ENCODE data around the gene KCNT1.

The KCNT1 gene

GRCh38 chr9:135728436-135729110 lies 26.6 kb downstream of the KCNT1 start:
- no peak for DNase-seq

DNA sequence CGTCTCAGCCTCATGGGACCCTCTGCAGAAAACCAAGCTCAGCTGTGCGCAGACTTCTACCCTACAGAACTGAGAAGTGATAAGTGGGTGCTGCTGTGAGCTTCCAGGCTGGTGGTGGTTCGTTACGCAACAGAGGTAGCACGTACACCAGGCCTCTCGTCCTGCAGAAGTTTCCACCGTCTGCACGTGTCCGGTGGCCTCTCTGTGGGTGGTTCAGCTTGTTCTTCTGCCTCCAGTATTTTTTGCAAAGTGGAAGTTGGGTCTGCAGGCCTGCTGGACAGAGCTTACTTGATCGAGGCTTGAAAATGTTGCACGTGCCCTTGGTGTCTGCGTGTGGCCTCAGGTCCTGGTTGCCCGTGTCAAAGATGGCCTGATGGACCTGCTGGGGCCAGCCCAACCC lies 27.5 kb downstream of the KCNT1 start:
- DNase-seq = no peak

DNA sequence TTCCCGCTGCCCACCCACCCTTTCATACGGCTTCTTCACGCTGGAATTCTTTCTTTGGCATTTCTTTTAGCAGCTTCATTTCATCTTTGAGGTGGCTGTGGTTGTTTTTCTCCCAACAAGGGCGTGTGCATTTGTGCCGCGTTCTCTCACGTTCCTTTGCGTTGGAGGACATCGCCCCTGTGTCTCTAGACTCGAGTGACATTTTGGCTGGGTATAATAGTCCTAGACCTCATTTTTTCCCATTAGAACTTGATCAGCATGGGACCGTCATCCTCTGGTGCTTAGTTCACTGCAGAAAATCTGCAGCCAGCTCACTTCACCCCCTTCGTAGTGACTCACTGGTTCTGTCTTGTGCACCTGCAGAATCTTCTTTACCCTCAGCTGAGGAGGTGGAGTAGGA lies 29.5 kb downstream of the KCNT1 start:
- DNase-seq = no peak

GRCh38 chr9:135732569-135733257 lies 30.7 kb downstream of the KCNT1 start:
- DNase-seq = no peak

- no peak for DNase-seq
Measured at GRCh38 chr9:135734616-135735144, 32.7 kb downstream of the KCNT1 start.

DNA sequence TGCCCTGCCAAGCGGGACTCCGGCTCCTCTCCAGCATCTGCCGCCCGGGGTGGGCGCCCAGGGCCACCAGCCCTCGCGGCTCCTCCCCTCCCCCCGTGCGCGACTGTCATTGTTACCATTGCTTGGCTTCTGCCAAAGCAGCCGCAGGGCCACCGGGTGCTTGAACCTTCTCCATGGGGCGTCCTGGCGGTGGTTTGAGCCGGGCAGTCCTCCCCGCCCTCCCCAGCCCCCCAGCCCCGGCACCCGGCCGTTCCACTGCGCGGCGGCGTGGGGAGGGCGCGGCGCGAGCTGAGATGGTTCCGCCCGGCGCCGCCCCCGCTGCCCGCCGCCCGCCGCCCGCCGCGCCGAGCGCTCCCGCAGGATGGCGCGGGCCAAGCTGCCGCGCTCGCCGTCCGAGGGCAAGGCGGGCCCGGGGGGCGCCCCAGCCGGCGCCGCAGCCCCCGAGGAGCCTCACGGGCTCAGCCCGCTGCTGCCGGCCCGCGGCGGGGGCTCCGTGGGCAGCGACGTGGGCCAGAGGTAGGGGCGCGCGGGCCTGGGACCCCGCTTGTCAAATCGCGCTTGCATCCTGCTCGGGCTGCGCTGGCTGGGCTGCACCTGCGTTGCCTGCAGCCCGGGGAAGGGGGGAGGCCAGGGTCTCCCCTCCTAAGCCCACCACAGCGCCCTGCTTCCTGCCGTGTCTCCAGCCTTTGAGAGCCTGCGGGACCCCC lies 34.4 kb downstream of the KCNT1 start:
- no peak for DNase-seq

GRCh38 chr9:135736979-135737839 lies 35.2 kb downstream of the KCNT1 start:
- DNase-seq = no peak

GRCh38 chr9:135737840-135738521 lies 36.0 kb downstream of the KCNT1 start:
- DNase-seq = no peak

DNA sequence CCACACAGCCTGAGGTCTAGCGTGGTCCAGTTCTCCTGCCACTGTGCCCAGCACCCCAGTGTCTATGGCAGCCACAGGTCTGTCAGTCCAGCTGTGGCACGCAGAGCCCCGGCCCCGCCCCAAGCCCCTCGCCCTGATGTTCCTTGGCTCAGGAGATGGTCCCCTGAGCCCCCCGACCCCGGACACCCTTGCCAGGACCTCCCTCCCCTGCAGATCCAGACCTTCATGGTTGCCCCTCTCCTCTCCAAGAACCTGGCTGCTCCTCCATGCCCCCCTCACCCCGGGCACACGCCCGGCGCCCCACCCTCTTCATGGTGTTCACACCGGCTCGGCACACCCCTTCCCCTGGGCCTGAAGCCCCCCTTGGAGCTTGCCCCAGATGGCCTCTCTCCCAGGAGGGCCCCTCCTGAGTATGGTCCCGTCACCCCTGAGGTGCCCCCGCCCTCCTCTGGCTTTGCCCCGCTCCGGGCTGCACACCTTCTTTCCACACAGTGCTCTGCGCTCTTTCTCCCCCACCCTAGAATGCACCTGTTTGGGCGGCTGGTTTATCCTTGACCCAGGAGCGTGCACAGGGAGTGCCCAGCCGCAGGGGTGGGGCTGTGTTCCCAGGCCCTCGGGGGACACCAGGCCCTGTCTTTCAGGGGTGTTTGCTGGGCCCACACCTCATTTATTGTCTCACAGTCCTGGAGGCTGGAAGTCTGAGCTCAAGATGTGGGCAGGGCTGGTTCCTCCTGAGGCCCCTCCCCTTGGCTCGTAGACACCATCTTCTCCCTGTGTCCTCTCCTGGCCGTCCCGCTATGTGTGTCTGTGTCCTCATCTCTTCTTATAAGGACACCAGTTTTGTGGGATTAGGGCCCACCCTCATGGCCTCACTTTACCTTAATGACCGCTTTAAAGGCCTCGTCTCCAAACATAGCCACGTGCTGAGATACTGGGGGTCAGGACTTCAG lies 37.6 kb downstream of the KCNT1 start:
- no peak for DNase-seq

GRCh38 chr9:135741276-135742219 lies 39.6 kb downstream of the KCNT1 start:
- DNase-seq = no peak

DNA sequence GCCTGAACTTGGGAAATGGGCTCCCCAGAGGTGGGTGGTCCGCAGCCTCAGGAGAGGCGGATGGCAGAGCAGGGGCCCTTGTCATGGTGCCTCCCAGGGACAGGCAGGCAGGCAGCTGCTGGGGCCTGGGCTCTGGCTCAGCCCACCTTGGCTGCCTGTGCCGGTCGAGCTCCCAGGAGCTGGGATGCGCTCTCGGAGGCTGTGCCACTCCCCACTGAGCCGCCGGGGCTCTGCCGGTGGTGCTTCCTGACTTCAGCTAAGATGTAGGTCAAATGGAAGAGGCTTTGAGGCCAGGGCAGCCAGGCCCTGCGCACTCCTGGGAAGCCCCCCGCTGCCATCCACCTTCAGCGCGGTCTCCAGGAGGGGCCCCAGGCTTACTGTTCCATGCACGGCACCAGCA lies 41.0 kb downstream of the KCNT1 start:
- no peak for DNase-seq

DNA sequence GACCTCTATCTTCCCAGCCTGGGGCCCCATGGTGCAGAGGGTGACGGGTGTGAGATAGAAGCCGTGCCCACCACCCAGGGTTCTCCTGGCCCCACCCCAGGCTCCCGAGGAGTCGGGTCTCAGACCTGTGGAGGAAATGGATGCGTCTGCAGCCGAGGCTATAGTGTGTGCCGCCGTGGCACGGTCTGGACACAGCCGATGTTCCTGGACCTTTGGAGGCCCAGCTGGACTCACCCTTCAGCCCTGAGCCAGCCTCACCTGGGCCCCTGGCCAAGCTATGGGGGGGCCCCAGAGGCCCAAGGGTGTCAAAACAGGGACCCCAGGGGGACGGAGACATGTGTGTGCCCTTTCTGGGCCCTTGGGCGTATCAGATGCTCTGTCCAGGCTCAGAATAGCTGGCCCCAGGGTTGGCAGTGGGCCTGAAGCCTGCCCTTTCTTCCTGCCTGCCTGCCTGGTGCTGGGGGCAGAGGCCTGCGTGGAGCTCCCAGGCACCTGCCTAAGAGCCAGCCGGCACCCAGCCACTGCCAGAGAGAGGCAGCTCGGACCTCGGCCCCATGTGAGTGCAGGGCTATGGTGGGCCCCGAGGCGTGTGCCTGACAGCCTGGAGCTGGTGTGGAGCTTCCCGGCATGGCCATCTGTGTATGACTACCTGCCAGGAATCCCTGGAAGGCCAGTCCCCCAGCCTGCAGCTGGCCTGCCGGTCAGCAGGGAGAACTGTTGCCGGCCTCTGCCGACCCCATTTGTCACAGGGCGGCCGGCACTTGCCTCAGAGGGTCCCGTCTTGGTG lies 41.8 kb downstream of the KCNT1 start:
- DNase-seq = no peak

GRCh38 chr9:135744333-135745070 lies 42.5 kb downstream of the KCNT1 start:
- no peak for DNase-seq

DNA sequence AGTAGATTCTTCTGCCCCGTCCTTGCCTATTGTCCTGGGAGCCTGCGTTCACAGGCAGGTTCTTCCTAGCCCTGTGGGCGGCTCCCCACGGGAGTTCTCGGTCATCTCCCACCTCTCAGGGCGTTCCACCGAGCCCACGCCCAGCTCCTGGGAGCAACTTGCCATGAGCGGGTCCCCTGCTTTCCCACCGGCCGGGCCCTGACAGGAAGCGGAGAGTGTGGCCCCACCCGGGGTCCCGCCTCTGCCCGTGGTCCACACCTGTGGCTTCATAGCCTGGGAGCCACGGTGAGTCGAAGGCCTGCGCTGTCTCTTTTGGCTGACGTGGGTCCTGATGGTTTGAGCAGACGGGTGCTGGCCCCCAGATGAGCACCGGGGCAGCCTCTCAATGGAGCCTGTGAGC lies 43.2 kb downstream of the KCNT1 start:
- DNase-seq = no peak

DNA sequence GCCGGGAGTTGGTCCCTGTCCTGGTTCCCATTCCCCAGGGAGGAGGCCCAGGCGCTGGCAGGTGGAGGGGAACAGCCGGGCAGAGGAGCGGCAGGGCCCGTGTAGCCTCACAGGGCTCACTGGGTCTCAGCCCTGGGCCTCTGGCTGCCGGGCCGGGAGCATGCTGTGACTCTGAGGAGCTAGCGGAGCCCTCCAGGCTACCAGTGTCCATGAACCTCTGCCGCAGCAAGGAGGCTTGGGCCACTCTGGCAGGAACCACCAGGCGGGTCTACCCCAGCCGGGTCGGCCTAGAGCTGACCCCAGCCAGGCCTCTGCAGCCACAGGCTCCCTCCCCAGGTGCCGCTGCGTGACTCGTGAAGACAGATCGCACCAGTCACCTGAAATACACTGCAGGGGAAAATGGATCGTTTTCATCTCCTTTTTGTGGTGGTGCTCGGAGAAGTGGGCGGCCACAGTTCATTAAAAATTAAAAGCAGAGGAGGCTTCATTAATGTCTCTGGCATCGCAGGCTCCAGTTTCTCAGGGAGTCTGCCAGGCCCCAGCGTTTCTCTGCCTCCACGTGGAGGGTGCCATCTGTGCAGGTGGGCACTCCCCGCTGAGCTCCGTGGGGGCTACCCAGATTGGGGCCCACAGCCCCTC lies 43.8 kb downstream of the KCNT1 start:
- DNase-seq = no peak

GRCh38 chr9:135746565-135746964 lies 44.6 kb downstream of the KCNT1 start:
- no peak for DNase-seq

DNA sequence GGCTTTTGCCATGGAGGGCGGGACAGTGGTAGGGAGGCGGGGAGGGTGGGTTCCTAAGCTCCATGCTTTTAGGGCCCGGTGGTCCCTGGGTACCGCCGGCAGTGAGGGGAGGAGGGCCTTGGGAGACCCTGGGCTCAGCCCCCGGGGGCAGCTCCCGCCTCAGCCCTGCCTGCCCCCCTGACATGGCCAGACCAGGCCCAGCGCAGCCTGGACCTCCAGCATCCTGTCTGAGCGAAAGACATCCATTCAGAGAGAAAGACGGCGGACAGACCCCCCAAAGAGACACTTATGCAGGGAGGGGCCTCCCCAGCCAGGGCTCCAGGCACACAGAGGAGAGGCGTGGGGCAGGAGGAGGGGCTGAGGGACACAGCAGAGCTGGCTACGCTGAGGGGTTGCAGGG lies 45.3 kb downstream of the KCNT1 start:
- no peak for DNase-seq

- no peak for DNase-seq
Measured at GRCh38 chr9:135748676-135749075, 46.7 kb downstream of the KCNT1 start.

All from stimulated activated CD4-positive, alpha-beta T cell treated with anti-CD3 and anti-CD28 coated beads, Interleukin-4, amount 100 ng/mL, for 4 hours (primary cell).